Endometrial microvascular endothelial cells (primary cell): ENCODE measurements around the gene MMP13. TPM values are rescaled to one million over a fixed set of nuclear protein-coding genes. Genes with fewer than 3 reads are reported as not detected.
"Not testable (repeated sequence)": the region's sequence is repeated elsewhere in the genome, so short reads cannot be mapped to it uniquely, and the experiment has no call there.

Experiments used
- in situ Hi-C: cut with HindIII; loops from 2 replicates; pipeline ENCODE4 v1.10.0; 2017; ENCODE audit warnings: low sequenced_read_pairs, low pct_unique_long_range_greater_than_20kb; ENCODE audit errors: inconsistent ontology term
- total RNA-seq: library from RNA; depleted of rRNA; stranded (reverse); fragments of >200 nt; gene quantifications from one replicate; pipeline ENCODE4 v1.2.3, GENCODE V29; 2015; ENCODE audit errors: inconsistent ontology term

The MMP13 gene
- total RNA-seq, 1 donor from 2014 or later = not detected

DNA sequence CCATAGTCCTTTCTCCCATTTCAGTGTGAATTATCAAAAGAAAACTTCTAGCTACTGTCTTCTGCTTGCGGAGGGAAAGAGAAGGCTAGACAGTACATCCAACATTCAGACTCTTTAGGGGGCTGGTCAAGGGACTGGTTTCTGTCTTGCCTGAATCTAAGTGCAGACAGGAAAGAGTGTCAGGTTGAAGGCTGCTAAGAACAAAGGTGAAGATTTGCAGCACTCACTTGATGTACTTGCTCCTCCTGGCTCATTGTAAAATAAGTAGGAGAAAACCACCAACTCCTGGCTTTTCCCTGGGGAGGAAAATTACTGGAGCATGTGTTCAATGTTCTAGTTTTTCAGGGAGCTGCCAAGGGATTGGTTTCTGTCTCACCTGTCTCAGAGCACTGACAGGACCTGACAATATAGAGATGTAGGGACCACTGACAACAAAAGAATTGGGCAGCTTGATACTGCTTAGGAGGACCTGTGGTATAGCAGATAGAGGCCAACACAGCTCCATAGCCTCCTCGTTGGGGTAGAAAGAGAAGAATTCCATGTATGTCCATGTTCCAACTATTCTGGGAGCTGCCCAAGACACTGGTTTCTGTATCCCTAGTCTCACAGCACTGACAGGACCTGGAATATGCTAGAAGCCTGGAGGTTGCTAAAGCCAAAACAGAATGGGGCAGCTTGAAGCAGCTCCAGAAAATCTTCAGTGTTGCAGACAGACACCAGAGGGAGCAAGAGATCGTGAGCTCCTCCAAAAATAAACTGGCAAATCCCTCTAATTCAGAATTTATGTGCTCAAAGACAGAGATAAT is 41.1 kb downstream of the MMP13 start:
- in situ Hi-C loops = no loop called here

- in situ Hi-C loops = no loop called here
Measured at GRCh38 chr11:102912482-102912830, 43.1 kb downstream of the MMP13 start.

DNA sequence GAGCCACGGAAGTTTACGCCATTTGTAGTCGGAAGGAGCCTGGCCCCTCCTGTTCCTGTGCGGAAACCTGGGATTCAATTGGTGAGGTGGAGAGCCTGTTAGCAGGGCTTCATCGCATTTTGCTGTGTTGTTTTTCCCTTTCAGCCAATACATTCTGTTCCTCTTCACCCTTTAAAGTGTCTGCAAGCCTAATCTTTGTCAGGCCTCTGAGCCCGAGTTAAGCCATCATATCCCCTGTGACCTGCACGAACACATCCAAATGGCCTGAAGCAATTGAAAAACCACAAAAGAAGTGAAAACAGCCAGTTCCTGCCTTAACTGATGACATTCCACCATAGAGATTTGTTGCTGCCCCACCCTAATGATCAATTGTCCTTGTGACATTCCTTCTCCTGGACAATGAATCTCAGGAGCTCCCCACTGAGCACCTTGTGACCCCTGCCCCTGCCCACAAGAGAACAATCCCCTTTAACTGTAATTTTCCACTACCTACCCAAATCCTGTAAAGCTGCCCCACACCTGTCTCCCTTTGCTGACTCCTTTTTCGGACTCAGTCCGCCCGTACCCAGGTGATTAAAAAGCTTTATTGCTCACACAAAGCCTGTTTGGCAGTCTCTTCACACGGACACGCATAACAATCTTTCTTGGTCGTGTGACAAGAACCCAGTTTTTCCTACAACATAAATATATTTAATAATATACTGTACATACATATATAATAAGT is 43.6 kb downstream of the MMP13 start:
- in situ Hi-C loops = no loop called here

GRCh38 chr11:102905848-102906247 is 49.7 kb downstream of the MMP13 start:
- in situ Hi-C loops = not testable (repeated sequence)

GRCh38 chr11:102903895-102904294 is 51.6 kb downstream of the MMP13 start:
- in situ Hi-C loops = not testable (repeated sequence)

DNA sequence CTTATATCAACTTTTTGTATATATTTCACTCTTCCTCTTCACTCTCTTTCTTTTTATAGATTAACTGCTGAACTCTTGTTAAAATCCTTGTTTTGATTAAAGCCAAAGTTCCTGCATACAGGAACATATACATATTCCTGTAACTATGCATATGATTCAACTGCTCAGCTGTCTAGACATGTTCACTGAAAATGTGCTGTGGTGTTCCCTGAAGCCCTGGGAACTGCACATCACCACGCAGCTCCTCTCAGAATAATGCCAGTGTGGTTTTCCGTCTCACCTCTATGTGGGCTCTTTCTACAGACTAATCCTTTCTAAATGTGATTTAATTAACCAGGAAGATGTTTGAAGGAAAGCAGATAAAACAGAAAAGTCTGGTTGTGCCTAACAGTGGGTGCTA is 55.2 kb downstream of the MMP13 start:
- in situ Hi-C loops = no loop called here

Other genes with a start within 250 kb of the MMP13 start
- not detected for gene MMP27, start 250.0 kb downstream of the MMP13 start, total RNA-seq
- gene MMP8, start 230.8 kb downstream of the MMP13 start, total RNA-seq = not detected
- gene MMP10, start 175.1 kb downstream of the MMP13 start, total RNA-seq = 5.4 TPM
- gene MMP1, start 157.6 kb downstream of the MMP13 start, total RNA-seq = 2,361 TPM
- gene MMP3, start 112.1 kb downstream of the MMP13 start, total RNA-seq = not detected
- gene MMP12, start 80.8 kb downstream of the MMP13 start, total RNA-seq = not detected
- gene DCUN1D5, start 136.4 kb upstream of the MMP13 start, total RNA-seq = 144 TPM
- 8.4 TPM for gene DYNC2H1, start 153.7 kb upstream of the MMP13 start, total RNA-seq